HepG2 (cell line): ENCODE data around the gene TLR9. TPM values are rescaled to one million over a fixed set of nuclear protein-coding genes. Genes with fewer than 3 reads are reported as not detected.
A peak's percentile ranks its signal among the peaks of the same experiment; 100 is the strongest.

Experiments used
- GZF1 ChIP-seq: sonication (generic); formaldehyde crosslinking; IDR thresholded peaks from 2 replicates; pipeline ENCODE4 v1.5.1; 2020; ENCODE audit warnings: mild to moderate bottlenecking, missing genetic modification reagents
- KDM5A ChIP-seq: fragments of 200-600 bp; sonication (generic); IDR thresholded peaks from 2 replicates; pipeline ENCODE4 v1.7.0; 2018; ENCODE audit warnings: antibody characterized with exemption, mild to moderate bottlenecking, low read length, borderline replicate concordance
- SOX6 ChIP-seq, 2 experiments: fragments of 450-650 bp in 1 of 2; sonication (generic) in 1 of 2; formaldehyde crosslinking in 1 of 2; IDR thresholded peaks; 2 replicates each; pipeline versions ENCODE4 v1.4.0 to v1.6.1; 2017 to 2020; ENCODE audit warnings: antibody characterized with exemption in 1 of 2, mild to moderate bottlenecking in 1 of 2, missing genetic modification reagents in 1 of 2
- XBP1 ChIP-seq: sonication (generic); formaldehyde crosslinking; IDR thresholded peaks from 2 replicates; pipeline ENCODE4 v1.5.0; 2020; ENCODE audit warnings: missing genetic modification reagents
- ZC3H13 ChIP-seq: sonication (generic); formaldehyde crosslinking; IDR thresholded peaks from 2 replicates; pipeline ENCODE4 v1.8.1; 2023; ENCODE audit warnings: mild to moderate bottlenecking, missing genetic modification reagents, moderate library complexity
- ZFP41 ChIP-seq: sonication (generic); formaldehyde crosslinking; IDR thresholded peaks from 2 replicates; pipeline ENCODE4 v1.4.0; 2020; ENCODE audit warnings: mild to moderate bottlenecking, missing genetic modification reagents, borderline replicate concordance
- ZNF441 ChIP-seq: sonication (generic); formaldehyde crosslinking; IDR thresholded peaks from 2 replicates; pipeline ENCODE4 v1.7.0; 2021; ENCODE audit warnings: missing genetic modification reagents, borderline replicate concordance
- ZNF703 ChIP-seq: sonication (generic); formaldehyde crosslinking; IDR thresholded peaks from 2 replicates; pipeline ENCODE4 v1.5.1; 2020; ENCODE audit warnings: missing genetic modification reagents, mild to moderate bottlenecking, moderate library complexity, borderline replicate concordance
- polyA plus RNA-seq, 8 experiments: library from polyadenylated mRNA; depleted of rRNA in 3 of 8; stranded (reverse) in 7 of 8; unstranded in 1 of 8; fragments of >200 nt; fragmentation: Illumina TruSeq in 4 of 8; extraction: Trizol in 4 of 8; gene quantifications; 2 replicates each; pipeline versions ENCODE4 v1.2.1 to v1.2.3, GENCODE V29; 2011 to 2016; ENCODE audit warnings: low read depth in 4 of 8, missing spikeins in 1 of 8, mixed read lengths in 1 of 8; ENCODE audit not compliant: insufficient read depth in 1 of 8
- total RNA-seq, 5 experiments: library from RNA; depleted of rRNA; stranded (reverse); fragments of >200 nt; fragmentation: Illumina TruSeq; extraction: Trizol; gene quantifications; 2 replicates each; pipeline ENCODE4 v1.2.3, GENCODE V29; 2016; ENCODE audit warnings: low read depth in 1 of 5
- TF ChIP-seq, protein P1 (sequence below): sonication (generic); formaldehyde crosslinking; IDR thresholded peaks from 2 replicates; pipeline ENCODE4 v1.8.1; 2023; ENCODE audit warnings: mild to moderate bottlenecking, missing genetic modification reagents
- TF ChIP-seq, protein P2 (sequence below): sonication (generic); formaldehyde crosslinking; IDR thresholded peaks from 2 replicates; pipeline ENCODE4 v1.9.0; 2021; ENCODE audit warnings: mild to moderate bottlenecking, missing genetic modification reagents
- TF ChIP-seq, protein P3 (sequence below): sonication (generic); formaldehyde crosslinking; IDR thresholded peaks from 2 replicates; pipeline ENCODE4 v1.4.0; 2020; ENCODE audit warnings: mild to moderate bottlenecking, low read depth, missing genetic modification reagents
- TF ChIP-seq, protein P4 (sequence below): sonication (generic); formaldehyde crosslinking; IDR thresholded peaks from 2 replicates; pipeline ENCODE4 v1.4.0; 2020; ENCODE audit warnings: missing genetic modification reagents, mild to moderate bottlenecking, borderline replicate concordance
- TF ChIP-seq, protein P5 (sequence below): sonication (generic); formaldehyde crosslinking; IDR thresholded peaks from 2 replicates; pipeline ENCODE4 v1.5.0; 2020; ENCODE audit warnings: mild to moderate bottlenecking, missing genetic modification reagents, borderline replicate concordance

Gene TLR9
- total and polyA plus RNA-seq, 2 of the 13 experiments (the other 11 are each of a cell fraction or from before 2014, with no cell fraction given) = not detected

DNA sequence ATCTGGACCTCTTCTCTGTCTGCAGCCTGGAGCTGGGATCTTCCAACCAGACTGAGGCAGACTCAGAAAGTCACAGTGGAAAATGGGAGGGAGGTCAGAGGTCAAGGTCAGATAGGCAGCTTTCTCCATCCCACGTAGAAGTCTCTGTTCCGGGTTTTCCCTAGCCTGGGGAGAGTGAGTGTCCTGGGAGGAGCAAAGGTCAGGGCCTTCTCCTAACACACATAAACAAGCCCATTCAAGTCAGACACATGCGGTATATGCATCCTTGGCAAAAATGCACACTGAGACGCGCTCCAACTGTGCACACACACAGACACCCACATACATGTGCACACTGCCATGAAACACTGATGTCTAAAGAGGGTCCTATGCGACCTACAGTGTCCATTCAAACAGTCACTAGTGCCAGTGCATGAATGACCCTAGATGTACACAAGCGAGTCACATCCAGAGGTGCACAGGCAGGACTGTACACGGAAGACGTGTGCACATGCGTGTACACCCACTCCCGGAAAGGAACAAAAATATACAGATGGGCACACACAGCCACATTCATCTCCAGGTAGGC is 12.8 kb upstream of the TLR9 start (continued):
- TF ChIP-seq, protein P1, sequence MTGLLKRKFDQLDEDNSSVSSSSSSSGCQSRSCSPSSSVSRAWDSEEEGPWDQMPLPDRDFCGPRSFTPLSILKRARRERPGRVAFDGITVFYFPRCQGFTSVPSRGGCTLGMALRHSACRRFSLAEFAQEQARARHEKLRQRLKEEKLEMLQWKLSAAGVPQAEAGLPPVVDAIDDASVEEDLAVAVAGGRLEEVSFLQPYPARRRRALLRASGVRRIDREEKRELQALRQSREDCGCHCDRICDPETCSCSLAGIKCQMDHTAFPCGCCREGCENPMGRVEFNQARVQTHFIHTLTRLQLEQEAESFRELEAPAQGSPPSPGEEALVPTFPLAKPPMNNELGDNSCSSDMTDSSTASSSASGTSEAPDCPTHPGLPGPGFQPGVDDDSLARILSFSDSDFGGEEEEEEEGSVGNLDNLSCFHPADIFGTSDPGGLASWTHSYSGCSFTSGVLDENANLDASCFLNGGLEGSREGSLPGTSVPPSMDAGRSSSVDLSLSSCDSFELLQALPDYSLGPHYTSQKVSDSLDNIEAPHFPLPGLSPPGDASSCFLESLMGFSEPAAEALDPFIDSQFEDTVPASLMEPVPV (CRISPR knock-in tag) = 0 out of 2 replicates have a peak, but pooled peaks have one; percentile 34
- TF ChIP-seq, protein P2, sequence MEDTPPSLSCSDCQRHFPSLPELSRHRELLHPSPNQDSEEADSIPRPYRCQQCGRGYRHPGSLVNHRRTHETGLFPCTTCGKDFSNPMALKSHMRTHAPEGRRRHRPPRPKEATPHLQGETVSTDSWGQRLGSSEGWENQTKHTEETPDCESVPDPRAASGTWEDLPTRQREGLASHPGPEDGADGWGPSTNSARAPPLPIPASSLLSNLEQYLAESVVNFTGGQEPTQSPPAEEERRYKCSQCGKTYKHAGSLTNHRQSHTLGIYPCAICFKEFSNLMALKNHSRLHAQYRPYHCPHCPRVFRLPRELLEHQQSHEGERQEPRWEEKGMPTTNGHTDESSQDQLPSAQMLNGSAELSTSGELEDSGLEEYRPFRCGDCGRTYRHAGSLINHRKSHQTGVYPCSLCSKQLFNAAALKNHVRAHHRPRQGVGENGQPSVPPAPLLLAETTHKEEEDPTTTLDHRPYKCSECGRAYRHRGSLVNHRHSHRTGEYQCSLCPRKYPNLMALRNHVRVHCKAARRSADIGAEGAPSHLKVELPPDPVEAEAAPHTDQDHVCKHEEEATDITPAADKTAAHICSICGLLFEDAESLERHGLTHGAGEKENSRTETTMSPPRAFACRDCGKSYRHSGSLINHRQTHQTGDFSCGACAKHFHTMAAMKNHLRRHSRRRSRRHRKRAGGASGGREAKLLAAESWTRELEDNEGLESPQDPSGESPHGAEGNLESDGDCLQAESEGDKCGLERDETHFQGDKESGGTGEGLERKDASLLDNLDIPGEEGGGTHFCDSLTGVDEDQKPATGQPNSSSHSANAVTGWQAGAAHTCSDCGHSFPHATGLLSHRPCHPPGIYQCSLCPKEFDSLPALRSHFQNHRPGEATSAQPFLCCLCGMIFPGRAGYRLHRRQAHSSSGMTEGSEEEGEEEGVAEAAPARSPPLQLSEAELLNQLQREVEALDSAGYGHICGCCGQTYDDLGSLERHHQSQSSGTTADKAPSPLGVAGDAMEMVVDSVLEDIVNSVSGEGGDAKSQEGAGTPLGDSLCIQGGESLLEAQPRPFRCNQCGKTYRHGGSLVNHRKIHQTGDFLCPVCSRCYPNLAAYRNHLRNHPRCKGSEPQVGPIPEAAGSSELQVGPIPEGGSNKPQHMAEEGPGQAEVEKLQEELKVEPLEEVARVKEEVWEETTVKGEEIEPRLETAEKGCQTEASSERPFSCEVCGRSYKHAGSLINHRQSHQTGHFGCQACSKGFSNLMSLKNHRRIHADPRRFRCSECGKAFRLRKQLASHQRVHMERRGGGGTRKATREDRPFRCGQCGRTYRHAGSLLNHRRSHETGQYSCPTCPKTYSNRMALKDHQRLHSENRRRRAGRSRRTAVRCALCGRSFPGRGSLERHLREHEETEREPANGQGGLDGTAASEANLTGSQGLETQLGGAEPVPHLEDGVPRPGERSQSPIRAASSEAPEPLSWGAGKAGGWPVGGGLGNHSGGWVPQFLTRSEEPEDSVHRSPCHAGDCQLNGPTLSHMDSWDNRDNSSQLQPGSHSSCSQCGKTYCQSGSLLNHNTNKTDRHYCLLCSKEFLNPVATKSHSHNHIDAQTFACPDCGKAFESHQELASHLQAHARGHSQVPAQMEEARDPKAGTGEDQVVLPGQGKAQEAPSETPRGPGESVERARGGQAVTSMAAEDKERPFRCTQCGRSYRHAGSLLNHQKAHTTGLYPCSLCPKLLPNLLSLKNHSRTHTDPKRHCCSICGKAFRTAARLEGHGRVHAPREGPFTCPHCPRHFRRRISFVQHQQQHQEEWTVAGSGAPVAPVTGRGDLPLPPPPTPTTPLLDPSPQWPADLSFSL (CRISPR knock-in tag) = no peak
- 0 out of 2 replicates have a peak, but pooled peaks have one; percentile 17 for TF ChIP-seq KDM5A
- TF ChIP-seq SOX6 (IDR thresholded peaks at IDR 0.05) = no peak
- TF ChIP-seq SOX6 (CRISPR knock-in tag; IDR thresholded peaks at IDR 0.05) = peak; percentile 35
- TF ChIP-seq ZFP41 (CRISPR knock-in tag) = 0 out of 2 replicates have a peak, but pooled peaks have one; percentile 23
- TF ChIP-seq XBP1 = no peak
- TF ChIP-seq, protein P3, sequence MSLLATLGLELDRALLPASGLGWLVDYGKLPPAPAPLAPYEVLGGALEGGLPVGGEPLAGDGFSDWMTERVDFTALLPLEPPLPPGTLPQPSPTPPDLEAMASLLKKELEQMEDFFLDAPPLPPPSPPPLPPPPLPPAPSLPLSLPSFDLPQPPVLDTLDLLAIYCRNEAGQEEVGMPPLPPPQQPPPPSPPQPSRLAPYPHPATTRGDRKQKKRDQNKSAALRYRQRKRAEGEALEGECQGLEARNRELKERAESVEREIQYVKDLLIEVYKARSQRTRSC (CRISPR knock-in tag) = no peak
- 0 out of 2 replicates have a peak, but pooled peaks have one; percentile 28 for TF ChIP-seq ZNF703 (CRISPR knock-in tag)
- TF ChIP-seq ZC3H13 = peak; percentile 87
- TF ChIP-seq, protein P4, sequence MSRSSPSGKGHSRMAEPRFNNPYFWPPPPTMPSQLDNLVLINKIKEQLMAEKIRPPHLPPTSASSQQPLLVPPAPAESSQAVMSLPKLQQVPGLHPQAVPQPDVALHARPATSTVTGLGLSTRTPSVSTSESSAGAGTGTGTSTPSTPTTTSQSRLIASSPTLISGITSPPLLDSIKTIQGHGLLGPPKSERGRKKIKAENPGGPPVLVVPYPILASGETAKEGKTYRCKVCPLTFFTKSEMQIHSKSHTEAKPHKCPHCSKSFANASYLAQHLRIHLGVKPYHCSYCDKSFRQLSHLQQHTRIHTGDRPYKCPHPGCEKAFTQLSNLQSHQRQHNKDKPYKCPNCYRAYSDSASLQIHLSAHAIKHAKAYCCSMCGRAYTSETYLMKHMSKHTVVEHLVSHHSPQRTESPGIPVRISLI (CRISPR knock-in tag) = no peak
- no peak for TF ChIP-seq GZF1
- TF ChIP-seq, protein P5, sequence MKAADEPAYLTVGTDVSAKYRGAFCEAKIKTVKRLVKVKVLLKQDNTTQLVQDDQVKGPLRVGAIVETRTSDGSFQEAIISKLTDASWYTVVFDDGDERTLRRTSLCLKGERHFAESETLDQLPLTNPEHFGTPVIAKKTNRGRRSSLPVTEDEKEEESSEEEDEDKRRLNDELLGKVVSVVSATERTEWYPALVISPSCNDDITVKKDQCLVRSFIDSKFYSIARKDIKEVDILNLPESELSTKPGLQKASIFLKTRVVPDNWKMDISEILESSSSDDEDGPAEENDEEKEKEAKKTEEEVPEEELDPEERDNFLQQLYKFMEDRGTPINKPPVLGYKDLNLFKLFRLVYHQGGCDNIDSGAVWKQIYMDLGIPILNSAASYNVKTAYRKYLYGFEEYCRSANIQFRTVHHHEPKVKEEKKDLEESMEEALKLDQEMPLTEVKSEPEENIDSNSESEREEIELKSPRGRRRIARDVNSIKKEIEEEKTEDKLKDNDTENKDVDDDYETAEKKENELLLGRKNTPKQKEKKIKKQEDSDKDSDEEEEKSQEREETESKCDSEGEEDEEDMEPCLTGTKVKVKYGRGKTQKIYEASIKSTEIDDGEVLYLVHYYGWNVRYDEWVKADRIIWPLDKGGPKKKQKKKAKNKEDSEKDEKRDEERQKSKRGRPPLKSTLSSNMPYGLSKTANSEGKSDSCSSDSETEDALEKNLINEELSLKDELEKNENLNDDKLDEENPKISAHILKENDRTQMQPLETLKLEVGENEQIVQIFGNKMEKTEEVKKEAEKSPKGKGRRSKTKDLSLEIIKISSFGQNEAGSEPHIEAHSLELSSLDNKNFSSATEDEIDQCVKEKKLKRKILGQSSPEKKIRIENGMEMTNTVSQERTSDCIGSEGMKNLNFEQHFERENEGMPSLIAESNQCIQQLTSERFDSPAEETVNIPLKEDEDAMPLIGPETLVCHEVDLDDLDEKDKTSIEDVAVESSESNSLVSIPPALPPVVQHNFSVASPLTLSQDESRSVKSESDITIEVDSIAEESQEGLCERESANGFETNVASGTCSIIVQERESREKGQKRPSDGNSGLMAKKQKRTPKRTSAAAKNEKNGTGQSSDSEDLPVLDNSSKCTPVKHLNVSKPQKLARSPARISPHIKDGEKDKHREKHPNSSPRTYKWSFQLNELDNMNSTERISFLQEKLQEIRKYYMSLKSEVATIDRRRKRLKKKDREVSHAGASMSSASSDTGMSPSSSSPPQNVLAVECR (CRISPR knock-in tag) = peak; percentile 74
- TF ChIP-seq ZNF441 (CRISPR knock-in tag) = 0 out of 2 replicates have a peak, but pooled peaks have one; percentile 38
